ENCODE results near the gene AFM.

GRCh38 chr4:73451981-73452747, 29.4 kb upstream of the AFM start:
- no peak for TF ChIP-seq TBP (CRISPR knock-in tag; IDR thresholded peaks at IDR 0.05)
- no peak for TF ChIP-seq SETDB1 (CRISPR knock-in tag; IDR thresholded peaks at IDR 0.05; ENCODE audit: borderline replicate concordance)
- TF ChIP-seq ZNF225 (CRISPR knock-in tag; IDR thresholded peaks at IDR 0.05) = no peak
- no peak for TF ChIP-seq TCF12 (IDR thresholded peaks at IDR 0.05)
- no peak for TF ChIP-seq TCF12 (CRISPR knock-in tag; IDR thresholded peaks at IDR 0.05)
- no peak for TF ChIP-seq CBX2 (IDR thresholded peaks at IDR 0.05; ENCODE audit: low read depth, low read length)
- TF ChIP-seq CBX2 (CRISPR knock-in tag; IDR thresholded peaks at IDR 0.05; ENCODE audit: low read depth) = no peak
- TF ChIP-seq DRAP1 (CRISPR knock-in tag; IDR thresholded peaks at IDR 0.05) = no peak
- no peak for TF ChIP-seq ZHX1 (CRISPR knock-in tag; IDR thresholded peaks at IDR 0.05; ENCODE audit: low read depth)
- peak; percentile 65 to 67 for TF ChIP-seq POLR2A (IDR thresholded peaks at IDR 0.05; ENCODE audit: insufficient read depth in 1 of 2, low read depth in 2 of 2, low read length in 2 of 2)
